IMR-90 (cell line): ENCODE measurements around the gene MAB21L2. TPM values are rescaled to one million over a fixed set of nuclear protein-coding genes. Genes with fewer than 3 reads are reported as not detected.

Experiments
- ATAC-seq: fragments of 200-7000 bp; cut with Tn5 transposase; 2 replicates; pipeline ENCODE4 v1.9.1; 2020; ENCODE audit warnings: low read depth, mild to moderate bottlenecking, moderate library complexity
- BruUV-seq: library from RNA; stranded (reverse); fragments of 400-500 nt; replicated peaks from 2 replicates; lab custom pipeline; 2021; lab: Mats Ljungman, UMichigan
- CTCF ChIA-PET: fragments of 300-600 bp; formaldehyde crosslinking; extraction: SDS; loops from one replicate; lab custom pipeline; 2021; ENCODE audit warnings: antibody characterized with exemption; lab: Yijun Ruan, JAX
- POLR2A ChIA-PET: fragments of 300-600 bp; sonication (Branson Sonifier 250); formaldehyde crosslinking; loops from one replicate; lab custom pipeline; 2022; ENCODE audit warnings: antibody characterized with exemption; ENCODE audit not compliant: unreplicated experiment; lab: Charles Lee
- DNase-seq: peaks from one replicate; pipeline ENCODE4 v3.0.0; 2013
- H2AFZ ChIP-seq: replicated peaks from 2 replicates; pipeline ENCODE3; 2013; ENCODE audit warnings: low read length, mild to moderate bottlenecking; ENCODE audit not compliant: poor library complexity
- H2AK5ac ChIP-seq: 2 replicates; pipeline ENCODE4 v1.6.1; 2013; ENCODE audit warnings: low read depth, low read length, inconsistent platforms
- H2AK9ac ChIP-seq: replicated peaks from 2 replicates; pipeline ENCODE3; 2013; ENCODE audit warnings: mild to moderate bottlenecking, low read depth, low read length, moderate library complexity; ENCODE audit not compliant: poor library complexity
- H2BK120ac ChIP-seq: 2 replicates; pipeline ENCODE4 v1.6.1; 2013; ENCODE audit warnings: low read depth, low read length, inconsistent platforms
- H2BK15ac ChIP-seq: 3 replicates; pipeline ENCODE4 v1.6.1; 2013; ENCODE audit warnings: low read depth, low read length, inconsistent platforms
- H2BK20ac ChIP-seq: 2 replicates; pipeline ENCODE4 v1.6.1; 2013; ENCODE audit warnings: low read depth, mild to moderate bottlenecking, inconsistent platforms, low read length, moderate library complexity
- H2BK5ac ChIP-seq: 2 replicates; pipeline ENCODE4 v1.6.1; 2013; ENCODE audit warnings: mild to moderate bottlenecking, low read depth, low read length, inconsistent platforms; ENCODE audit not compliant: poor library complexity, severe bottlenecking
- H3K14ac ChIP-seq: replicated peaks from 2 replicates; pipeline ENCODE4 v1.6.1; 2013; ENCODE audit warnings: low read depth, low read length, inconsistent platforms
- H3K18ac ChIP-seq: 2 replicates; pipeline ENCODE4 v1.6.1; 2013; ENCODE audit warnings: low read depth, low read length, control low read depth
- H3K23ac ChIP-seq: 2 replicates; pipeline ENCODE4 v1.6.1; 2013; ENCODE audit warnings: low read depth, low read length, inconsistent platforms
- H3K27ac ChIP-seq: 2 replicates; pipeline ENCODE4 v1.5.1; 2013; ENCODE audit warnings: mild to moderate bottlenecking, control low read depth, low read length; ENCODE audit not compliant: insufficient read depth
- H3K27me3 ChIP-seq: 2 replicates; pipeline ENCODE4 v1.6.1; 2013; ENCODE audit warnings: low read length; ENCODE audit not compliant: control insufficient read depth, insufficient read depth
- H3K36me3 ChIP-seq: 2 replicates; pipeline ENCODE4 v1.6.1; 2013; ENCODE audit warnings: low read length, mixed read lengths; ENCODE audit not compliant: control insufficient read depth, insufficient read depth
- H3K4ac ChIP-seq: 2 replicates; pipeline ENCODE4 v1.6.1; 2013; ENCODE audit warnings: low read depth, low read length, inconsistent platforms
- H3K4me1 ChIP-seq: 2 replicates; pipeline ENCODE4 v1.6.1; 2013; ENCODE audit warnings: low read length, mixed read lengths; ENCODE audit not compliant: control insufficient read depth, insufficient read depth
- H3K4me2 ChIP-seq: 2 replicates; pipeline ENCODE4 v1.6.1; 2013; ENCODE audit warnings: low read depth, mild to moderate bottlenecking, control low read depth, low read length, moderate library complexity
- H3K4me3 ChIP-seq: 2 replicates; pipeline ENCODE4 v1.5.1; 2013; ENCODE audit warnings: low read depth, mild to moderate bottlenecking, control low read depth, low read length, moderate library complexity; ENCODE audit not compliant: insufficient read depth
- H3K56ac ChIP-seq: 2 replicates; pipeline ENCODE4 v1.6.1; 2013; ENCODE audit warnings: low read length, inconsistent platforms; ENCODE audit not compliant: insufficient read depth; ENCODE audit errors: extremely low read depth
- H3K79me1 ChIP-seq, 2 experiments: 2 replicates each; pipeline ENCODE4 v1.6.1; 2013; ENCODE audit warnings: low read length in 2 of 2, inconsistent platforms in 1 of 2, low read depth in 1 of 2
- H3K9ac ChIP-seq: 2 replicates; pipeline ENCODE4 v1.6.1; 2013; ENCODE audit warnings: low read depth, low read length, control low read depth
- H3K9me1 ChIP-seq: 2 replicates; pipeline ENCODE4 v1.6.1; 2013; ENCODE audit warnings: low read length, inconsistent platforms; ENCODE audit not compliant: insufficient read depth
- H3K9me3 ChIP-seq: 2 replicates; pipeline ENCODE4 v1.6.1; 2013; ENCODE audit warnings: low read length; ENCODE audit not compliant: control insufficient read depth, insufficient read depth
- H4K20me1 ChIP-seq: 2 replicates; pipeline ENCODE4 v1.6.1; 2013; ENCODE audit warnings: low read length, inconsistent platforms; ENCODE audit not compliant: insufficient read depth
- H4K5ac ChIP-seq: 2 replicates; pipeline ENCODE4 v1.6.1; 2013; ENCODE audit warnings: mild to moderate bottlenecking, low read depth, low read length, control low read depth
- H4K8ac ChIP-seq, 2 experiments: 2 replicates each; pipeline ENCODE4 v1.6.1; 2013; ENCODE audit warnings: low read depth in 2 of 2, low read length in 2 of 2, control low read depth in 1 of 2, inconsistent platforms in 1 of 2
- H4K91ac ChIP-seq: 2 replicates; pipeline ENCODE4 v1.6.1; 2013; ENCODE audit warnings: low read depth, low read length, inconsistent platforms; ENCODE audit not compliant: insufficient read depth
- MAZ ChIP-seq: IDR thresholded peaks from 2 replicates; pipeline ENCODE4 v1.6.1; 2012; ENCODE audit warnings: low read depth, mild to moderate bottlenecking, low read length, improper control_type of control experiment, moderate library complexity, borderline replicate concordance
- RAD21 ChIP-seq: IDR thresholded peaks from 2 replicates; pipeline ENCODE4 v1.6.1; 2012; ENCODE audit warnings: low read length, improper control_type of control experiment
- RCOR1 ChIP-seq: IDR thresholded peaks from 2 replicates; pipeline ENCODE4 v1.6.1; 2012; ENCODE audit warnings: mild to moderate bottlenecking, low read length, improper control_type of control experiment; ENCODE audit not compliant: insufficient replicate concordance
- WGBS, 2 experiments: methylation state at CpG; one replicate each; pipeline versions ENCODE4 v1.1.5 to v1.1.7; 2013; ENCODE audit warnings: missing lambda C conversion rate in 2 of 2; ENCODE audit not compliant: insufficient read length in 1 of 2; ENCODE audit errors: extremely low coverage in 2 of 2; 5-methylcytosine and 5-hydroxymethylcytosine counted together
- dilution Hi-C: fragments of 300-500 bp; cut with HindIII; formaldehyde crosslinking; loops from one replicate; pipeline ENCODE4 v1.14.3; 2018; ENCODE audit warnings: low sequenced_read_pairs; ENCODE audit not compliant: unreplicated experiment
- in situ Hi-C: fragments of 300-500 bp; cut with MboI; formaldehyde crosslinking; loops from 3 replicates; pipeline ENCODE4 v1.14.3; 2019; ENCODE audit warnings: low sequenced_read_pairs, inconsistent platforms, mixed read lengths
- intact Hi-C: fragments of 100-400 bp; cut with micrococcal nuclease; formaldehyde crosslinking; loops from 2 replicates; pipeline ENCODE4 v1.10.0; 2022
- polyA plus RNA-seq, 3 experiments: library from polyadenylated mRNA; depleted of rRNA; stranded (reverse); fragments of >200 nt; gene quantifications; 2 replicates each; pipeline ENCODE4 v1.2.3, GENCODE V29; 2012; ENCODE audit warnings: low replicate concordance in 1 of 3
- total RNA-seq: library from RNA; depleted of rRNA; stranded (reverse); fragments of >200 nt; gene quantifications from 2 replicates; pipeline ENCODE4 v1.2.3, GENCODE V29; 2012
- TF ChIP-seq, protein P1 (sequence below): fragments of 150-350 bp; IDR thresholded peaks from 2 replicates; pipeline ENCODE4 v1.6.1; 2016; ENCODE audit warnings: low read depth, mild to moderate bottlenecking, low read length, moderate library complexity, borderline replicate concordance
- TF ChIP-seq, protein P2 (sequence below): fragments of 150-350 bp; IDR thresholded peaks from 2 replicates; pipeline ENCODE4 v1.6.1; 2017; ENCODE audit warnings: mild to moderate bottlenecking, antibody characterized with exemption, low read length, low read depth

Gene MAB21L2
- total and polyA plus RNA-seq, 2 of the 4 experiments (the other 2 are of a cell fraction) = 7.6 to 12.0 TPM

DNA sequence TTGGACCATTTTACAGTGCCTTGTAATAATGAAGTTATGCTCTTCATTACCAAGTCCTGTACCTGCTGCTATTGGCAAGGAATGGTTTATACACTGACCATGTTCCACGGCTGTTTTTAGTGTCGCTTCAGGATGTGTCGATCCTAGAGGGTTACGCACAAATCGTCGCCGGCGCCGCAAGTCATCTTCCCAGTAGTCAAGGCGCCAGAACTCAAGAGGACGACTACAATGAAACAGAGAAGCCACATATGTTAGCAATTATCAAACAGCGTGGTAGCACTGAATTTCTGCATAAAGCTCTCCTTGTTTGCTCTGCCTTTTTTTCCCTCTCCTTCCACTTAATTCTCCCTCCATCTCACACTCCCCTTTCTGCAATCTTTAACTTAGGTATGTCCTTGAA lies 17.0 kb downstream of the MAB21L2 start:
- Histone ChIP-seq H3K27ac (no peak overlapping the region), H3K56ac (no peak overlapping the region), H2BK120ac (no peak overlapping the region), H3K36me3 (no peaks in the 10 kb centered on the region), H3K9me3 (no peaks in the 10 kb centered on the region), H2AK9ac (no peak overlapping the region), H3K23ac (no peak overlapping the region), H3K18ac (no peak overlapping the region), H3K14ac (no peak overlapping the region), H3K4me1 (no peaks in the 10 kb centered on the region), H2AK5ac (no peak overlapping the region), H4K20me1 (no peaks in the 10 kb centered on the region), H4K8ac (no peak overlapping the region), H4K91ac (no peak overlapping the region), H3K4me2 (no peak overlapping the region), H3K9me1 (no peaks in the 10 kb centered on the region), H2BK5ac (no peak overlapping the region), H3K4ac (no peak overlapping the region), H2BK15ac (no peak overlapping the region), H4K5ac (no peak overlapping the region), H3K9ac (no peak overlapping the region), H3K4me3 (no peak overlapping the region), H3K79me1 (no peaks in the 10 kb centered on the region), H3K27me3 (no peaks in the 10 kb centered on the region), H2AFZ (no peak overlapping the region), H2BK20ac (no peak overlapping the region)
- TF ChIP-seq MAZ = no peak
- no peak for TF ChIP-seq RCOR1
- TF ChIP-seq, protein P1, sequence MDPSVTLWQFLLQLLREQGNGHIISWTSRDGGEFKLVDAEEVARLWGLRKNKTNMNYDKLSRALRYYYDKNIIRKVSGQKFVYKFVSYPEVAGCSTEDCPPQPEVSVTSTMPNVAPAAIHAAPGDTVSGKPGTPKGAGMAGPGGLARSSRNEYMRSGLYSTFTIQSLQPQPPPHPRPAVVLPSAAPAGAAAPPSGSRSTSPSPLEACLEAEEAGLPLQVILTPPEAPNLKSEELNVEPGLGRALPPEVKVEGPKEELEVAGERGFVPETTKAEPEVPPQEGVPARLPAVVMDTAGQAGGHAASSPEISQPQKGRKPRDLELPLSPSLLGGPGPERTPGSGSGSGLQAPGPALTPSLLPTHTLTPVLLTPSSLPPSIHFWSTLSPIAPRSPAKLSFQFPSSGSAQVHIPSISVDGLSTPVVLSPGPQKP = no peak
- TF ChIP-seq, protein P2, sequence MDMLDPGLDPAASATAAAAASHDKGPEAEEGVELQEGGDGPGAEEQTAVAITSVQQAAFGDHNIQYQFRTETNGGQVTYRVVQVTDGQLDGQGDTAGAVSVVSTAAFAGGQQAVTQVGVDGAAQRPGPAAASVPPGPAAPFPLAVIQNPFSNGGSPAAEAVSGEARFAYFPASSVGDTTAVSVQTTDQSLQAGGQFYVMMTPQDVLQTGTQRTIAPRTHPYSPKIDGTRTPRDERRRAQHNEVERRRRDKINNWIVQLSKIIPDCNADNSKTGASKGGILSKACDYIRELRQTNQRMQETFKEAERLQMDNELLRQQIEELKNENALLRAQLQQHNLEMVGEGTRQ = no peak
- no peak for TF ChIP-seq RAD21
- intact Hi-C loops (no loop called here), in situ Hi-C loops (no loop called here), dilution Hi-C loops (no loop called here)
- ATAC-seq (no peak), DNase-seq (no peak)
- WGBS, 2 experiments = 80% methylated on average over 4 of the region's 12 CpGs; no CpG with 5 or more reads in 1 of the 2 experiments
- ChIA-PET CTCF (interaction anchor here (0.6 kb wide), 1 partner anchor 131 kb away, joined by 7 read pairs; no protein-coding TSS in a partner anchor), POLR2A (no interaction called here)
- BruUV-seq = no TSS peak
